HUES48 (cell line): Measurements from ENCODE around the gene ARHGAP25.

ENCODE experiments used
- H3K27ac ChIP-seq: one replicate; pipeline ENCODE4 v1.7.0; 2013; ENCODE audit warnings: low read depth, low read length, inconsistent platforms
- H3K27me3 ChIP-seq: 2 replicates; pipeline ENCODE4 v1.6.1; 2013; ENCODE audit warnings: mild to moderate bottlenecking, low read length; ENCODE audit not compliant: control insufficient read depth, insufficient read depth
- H3K36me3 ChIP-seq: 2 replicates; pipeline ENCODE4 v1.6.1; 2013; ENCODE audit warnings: low read length; ENCODE audit not compliant: control insufficient read depth, insufficient read depth
- H3K4me1 ChIP-seq: 2 replicates; pipeline ENCODE4 v1.6.1; 2013; ENCODE audit warnings: mild to moderate bottlenecking, low read length; ENCODE audit not compliant: control insufficient read depth, insufficient read depth
- H3K4me3 ChIP-seq: 2 replicates; pipeline ENCODE4 v1.5.1; 2013; ENCODE audit warnings: mild to moderate bottlenecking, low read depth, low read length
- H3K9ac ChIP-seq: 2 replicates; pipeline ENCODE4 v1.6.1; 2013; ENCODE audit warnings: mild to moderate bottlenecking, low read depth, low read length, moderate library complexity
- H3K9me3 ChIP-seq: 2 replicates; pipeline ENCODE4 v1.6.1; 2013; ENCODE audit warnings: low read length; ENCODE audit not compliant: control insufficient read depth, insufficient read depth

Gene ARHGAP25

DNA sequence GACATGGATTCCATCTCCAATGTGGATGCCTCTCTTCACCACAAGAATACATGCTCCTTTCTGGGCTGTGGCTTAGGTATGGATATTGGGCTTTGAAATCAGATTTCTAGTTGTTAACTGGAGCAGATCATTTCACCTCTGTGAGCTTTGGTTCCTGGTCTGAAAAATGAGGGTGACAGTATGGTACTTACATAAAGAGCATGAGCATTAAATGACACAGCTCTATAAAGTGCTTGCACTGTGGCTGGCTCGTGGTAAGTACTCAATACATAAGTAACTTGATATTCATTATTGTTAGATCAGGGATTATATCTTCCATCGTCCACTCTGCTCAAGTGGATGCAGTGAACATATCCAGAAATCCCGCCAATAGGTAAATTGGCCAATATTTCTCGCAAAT is 33.4 kb downstream of the ARHGAP25 start:
- H3K4me1 ChIP-seq, result peaks cover 26% of the 10 kb centered on the region
- no peaks in the 10 kb centered on the region for H3K9me3 ChIP-seq
- no peak overlapping the region for H3K27ac ChIP-seq
- H3K4me3 ChIP-seq, result no peak overlapping the region
- H3K9ac ChIP-seq, result no peak overlapping the region
- H3K36me3 ChIP-seq, result no peaks in the 10 kb centered on the region
- no peaks in the 10 kb centered on the region for H3K27me3 ChIP-seq

DNA sequence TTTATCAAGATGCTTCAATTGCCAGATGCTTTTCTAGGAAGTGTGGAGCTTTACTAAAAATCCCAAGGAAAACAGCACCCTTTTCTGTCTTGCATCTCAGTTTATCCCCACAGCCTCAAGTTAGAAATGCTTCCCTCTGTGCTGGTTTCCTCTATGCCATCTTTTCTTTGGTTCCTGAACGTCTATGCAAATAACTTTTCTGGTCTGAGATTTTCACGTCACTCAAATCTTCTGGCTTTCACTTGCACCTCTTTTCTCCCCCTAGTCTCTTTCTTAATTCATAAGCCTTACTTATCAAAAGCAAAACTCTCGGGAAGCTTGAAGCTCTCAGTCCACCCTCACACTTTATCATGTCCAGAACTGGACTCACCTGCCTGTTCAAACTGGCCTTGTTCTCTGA is 33.9 kb downstream of the ARHGAP25 start:
- Histone ChIP-seq H3K4me3 (no peak overlapping the region), H3K9me3 (no peaks in the 10 kb centered on the region), H3K9ac (no peak overlapping the region), H3K36me3 (no peaks in the 10 kb centered on the region), H3K4me1 (peaks cover 26% of the 10 kb centered on the region), H3K27me3 (no peaks in the 10 kb centered on the region), H3K27ac (no peak overlapping the region)

DNA sequence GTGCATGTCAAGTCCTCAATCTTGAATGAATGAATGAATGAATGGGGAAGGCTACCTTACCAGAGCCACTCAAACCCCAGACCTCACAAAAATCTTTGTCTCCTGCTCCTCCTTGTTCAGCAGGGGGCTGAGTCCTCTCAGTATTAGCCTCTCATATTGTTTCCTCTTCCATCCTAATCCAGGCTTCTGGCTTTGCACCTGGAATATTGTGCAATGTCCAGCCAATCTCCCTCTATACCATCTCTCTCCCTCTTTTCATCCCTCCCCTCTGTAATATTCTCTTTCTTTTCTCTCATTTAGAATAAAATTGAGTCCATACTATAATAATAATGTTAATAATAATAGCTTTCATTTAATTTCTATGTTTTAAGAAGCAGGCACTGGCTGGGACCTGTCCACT is 34.3 kb downstream of the ARHGAP25 start:
- Histone ChIP-seq H3K9ac (no peak overlapping the region), H3K9me3 (no peaks in the 10 kb centered on the region), H3K27ac (no peak overlapping the region), H3K4me1 (peaks cover 25% of the 10 kb centered on the region), H3K4me3 (no peak overlapping the region), H3K27me3 (no peaks in the 10 kb centered on the region), H3K36me3 (no peaks in the 10 kb centered on the region)

DNA sequence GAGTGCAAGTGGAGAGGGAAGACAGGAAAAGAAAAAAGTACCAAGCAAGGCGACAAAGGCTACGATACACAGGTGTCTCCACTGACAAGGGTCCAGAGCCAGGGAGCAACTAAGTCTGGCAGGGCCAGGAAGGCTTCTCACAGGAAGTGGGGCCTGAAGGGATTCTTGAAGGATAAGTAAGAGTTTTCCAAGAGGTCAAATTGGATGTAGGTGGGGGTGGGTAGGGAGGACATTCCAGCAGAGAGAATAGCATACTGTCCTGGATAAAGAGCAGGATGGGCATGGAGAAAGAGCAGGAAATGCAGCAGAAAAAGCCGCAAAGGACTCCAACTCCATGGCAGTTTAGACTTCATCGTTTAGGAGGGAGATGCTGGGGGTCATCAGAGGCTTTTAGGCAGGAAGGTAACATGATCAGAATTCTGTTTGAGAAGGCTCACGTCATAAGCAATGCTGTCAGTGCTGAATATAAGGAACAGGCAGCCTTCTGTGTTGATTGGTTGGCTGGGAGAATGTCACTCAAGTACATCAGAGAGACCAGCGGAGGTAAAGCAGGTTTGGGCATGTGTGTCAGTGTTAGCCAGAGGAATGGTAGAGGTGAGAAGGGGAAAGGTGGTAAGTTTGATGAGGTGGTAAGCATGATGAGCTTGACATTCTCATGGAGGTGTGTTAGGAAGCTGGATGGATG is 35.1 kb downstream of the ARHGAP25 start:
- H3K27ac ChIP-seq, result no peak overlapping the region
- no peak overlapping the region for H3K9ac ChIP-seq
- no peak overlapping the region for H3K4me3 ChIP-seq
- H3K27me3 ChIP-seq, result no peaks in the 10 kb centered on the region
- H3K4me1 ChIP-seq, result peaks cover 17% of the 10 kb centered on the region; the same call in 1 of the 2 replicates
- no peaks in the 10 kb centered on the region for H3K9me3 ChIP-seq
- H3K36me3 ChIP-seq, result no peaks in the 10 kb centered on the region

DNA sequence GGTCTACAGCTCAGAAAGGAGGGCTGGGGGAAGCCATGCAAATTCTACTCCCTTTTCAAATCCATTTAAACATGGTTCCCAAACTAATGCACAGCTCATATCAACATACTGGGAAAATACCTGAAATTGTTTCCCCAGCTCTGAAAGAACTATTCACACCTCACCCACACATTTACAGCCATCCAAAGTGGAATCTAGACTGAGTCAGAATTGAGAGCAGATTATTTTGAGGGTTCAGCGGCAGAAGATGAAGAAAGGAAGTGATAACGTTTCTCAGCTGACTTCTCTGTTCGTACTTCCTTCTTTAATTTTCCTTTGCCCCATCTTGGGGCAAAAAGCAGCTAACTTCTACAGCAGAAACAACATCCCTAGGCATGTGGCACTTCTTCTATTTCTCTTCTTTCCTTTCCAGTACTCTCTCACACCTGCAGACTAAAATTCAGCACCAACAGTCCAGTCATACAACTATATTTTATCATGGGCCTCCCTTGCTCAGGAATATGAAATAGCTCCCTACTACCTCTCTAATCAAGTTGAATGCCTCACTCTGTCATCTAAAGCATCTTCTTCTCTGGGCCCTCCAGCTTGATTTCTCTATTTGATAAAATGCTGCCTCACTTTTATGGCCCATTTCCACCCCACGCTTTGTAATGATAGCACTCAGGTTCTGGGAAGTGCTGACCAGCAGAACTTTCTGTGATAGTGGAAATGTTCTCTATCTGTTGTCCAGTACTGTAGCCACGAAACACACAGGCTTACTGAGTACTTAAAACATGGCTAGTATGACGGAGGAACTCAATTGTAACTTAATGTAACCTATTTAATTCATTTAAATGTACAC is 35.9 kb downstream of the ARHGAP25 start:
- Histone ChIP-seq H3K27me3 (no peaks in the 10 kb centered on the region), H3K27ac (no peak overlapping the region)

DNA sequence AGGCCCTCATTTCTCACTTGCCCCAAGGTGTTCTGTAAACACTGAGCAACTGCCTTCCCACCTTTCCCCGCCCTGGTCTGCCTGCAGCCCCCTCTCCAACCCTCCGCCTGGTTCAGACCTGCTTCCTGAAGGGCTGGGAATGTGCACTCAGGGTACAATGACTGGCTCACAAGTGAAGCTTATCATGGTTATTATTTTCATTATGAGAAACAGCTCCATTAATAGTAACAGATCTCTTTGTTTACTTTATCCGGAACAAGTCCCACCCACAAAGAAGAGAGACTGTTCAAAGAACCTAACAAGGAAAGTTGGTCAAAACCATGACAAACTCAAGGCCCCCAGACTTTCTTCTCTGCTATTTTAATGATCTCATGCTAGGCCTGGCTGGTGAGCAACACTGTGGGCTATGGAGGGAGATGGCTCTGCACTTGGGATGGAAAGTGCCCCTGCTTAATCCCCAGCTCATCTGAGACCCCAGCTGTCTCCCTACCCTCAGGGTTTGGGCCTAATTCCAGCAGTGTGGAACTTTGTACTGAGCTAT is 36.7 kb downstream of the ARHGAP25 start:
- H3K4me1 ChIP-seq, result peaks cover 3% of the 10 kb centered on the region; the same call in 1 of the 2 replicates
- H3K27ac ChIP-seq, result no peak overlapping the region

More for the DNA sequence above, 35.9 kb downstream of the ARHGAP25 start:
- Histone ChIP-seq H3K4me1 (peaks cover 10% of the 10 kb centered on the region; the same call in 1 of the 2 replicates), H3K9me3 (no peaks in the 10 kb centered on the region), H3K36me3 (no peaks in the 10 kb centered on the region), H3K4me3 (no peak overlapping the region), H3K9ac (no peak overlapping the region)

DNA sequence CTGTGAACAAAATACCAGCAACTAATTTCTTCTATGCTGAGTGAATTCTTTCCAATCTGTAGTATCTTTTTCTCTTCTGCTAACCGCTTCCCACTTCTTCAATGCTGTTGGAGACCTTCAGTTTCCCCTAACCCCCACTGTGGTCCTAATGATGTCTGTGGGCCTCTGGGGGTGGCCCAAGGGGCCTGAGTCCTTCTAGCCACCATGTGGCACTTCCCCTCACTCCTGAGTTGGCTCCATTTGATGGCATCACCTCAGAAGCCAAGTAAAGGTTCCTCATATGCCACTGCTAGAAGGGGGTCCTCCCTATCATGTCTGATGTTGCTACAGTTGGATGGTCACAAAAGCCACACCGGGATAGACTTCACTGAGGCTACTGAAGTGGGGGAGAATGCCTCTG is 37.5 kb downstream of the ARHGAP25 start:
- H3K4me3 ChIP-seq, result no peak overlapping the region
- H3K9ac ChIP-seq, result no peak overlapping the region
- H3K4me1 ChIP-seq, result peaks cover 3% of the 10 kb centered on the region; the same call in 1 of the 2 replicates
- no peaks in the 10 kb centered on the region for H3K36me3 ChIP-seq
- H3K9me3 ChIP-seq, result no peaks in the 10 kb centered on the region
- no peaks in the 10 kb centered on the region for H3K27me3 ChIP-seq
- no peak overlapping the region for H3K27ac ChIP-seq

More for the DNA sequence above, 36.7 kb downstream of the ARHGAP25 start:
- no peaks in the 10 kb centered on the region for H3K36me3 ChIP-seq
- H3K4me3 ChIP-seq, result no peak overlapping the region
- no peaks in the 10 kb centered on the region for H3K27me3 ChIP-seq
- H3K9me3 ChIP-seq, result no peaks in the 10 kb centered on the region
- H3K9ac ChIP-seq, result no peak overlapping the region

DNA sequence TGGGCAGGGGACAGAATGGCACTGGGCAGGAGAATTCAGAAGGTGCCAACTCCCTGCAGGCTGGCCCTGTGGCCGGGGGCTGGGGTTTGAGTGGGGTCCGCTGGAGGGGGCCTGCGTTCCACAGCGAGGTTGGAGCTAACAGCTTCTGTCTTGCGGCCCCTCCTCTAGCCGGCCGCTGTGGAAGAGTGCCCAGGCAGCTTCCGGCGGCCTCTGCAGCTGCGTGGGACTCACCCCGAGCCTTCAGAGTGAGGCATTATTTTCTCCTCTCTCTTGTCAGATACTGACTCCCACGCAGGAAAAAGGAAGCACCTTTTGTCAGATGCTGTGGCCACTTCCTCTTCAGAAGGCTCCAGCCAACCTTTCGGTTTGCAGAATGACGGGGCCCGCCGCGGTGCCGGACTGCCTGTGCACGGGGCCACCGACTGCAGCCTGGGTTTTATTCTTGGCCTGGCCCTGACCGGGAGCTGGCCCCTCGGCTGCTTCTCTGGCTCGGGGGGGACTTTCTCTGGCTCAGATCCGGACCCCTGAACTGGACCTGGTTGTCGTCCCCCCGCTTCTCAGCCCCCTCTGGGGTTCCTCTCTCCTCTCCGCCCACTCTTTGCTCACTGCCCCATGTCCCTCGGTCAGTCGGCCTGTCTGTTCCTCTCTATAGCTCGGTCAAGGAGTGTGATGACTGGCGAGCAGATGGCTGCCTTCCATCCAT is 40.1 kb downstream of the ARHGAP25 start:
- no peaks in the 10 kb centered on the region for H3K27me3 ChIP-seq
- H3K9me3 ChIP-seq, result no peaks in the 10 kb centered on the region
- peaks cover 3% of the 10 kb centered on the region; the same call in 1 of the 2 replicates for H3K4me1 ChIP-seq
- no peak overlapping the region for H3K27ac ChIP-seq
- no peak overlapping the region for H3K9ac ChIP-seq
- H3K36me3 ChIP-seq, result no peaks in the 10 kb centered on the region
- no peak overlapping the region for H3K4me3 ChIP-seq

DNA sequence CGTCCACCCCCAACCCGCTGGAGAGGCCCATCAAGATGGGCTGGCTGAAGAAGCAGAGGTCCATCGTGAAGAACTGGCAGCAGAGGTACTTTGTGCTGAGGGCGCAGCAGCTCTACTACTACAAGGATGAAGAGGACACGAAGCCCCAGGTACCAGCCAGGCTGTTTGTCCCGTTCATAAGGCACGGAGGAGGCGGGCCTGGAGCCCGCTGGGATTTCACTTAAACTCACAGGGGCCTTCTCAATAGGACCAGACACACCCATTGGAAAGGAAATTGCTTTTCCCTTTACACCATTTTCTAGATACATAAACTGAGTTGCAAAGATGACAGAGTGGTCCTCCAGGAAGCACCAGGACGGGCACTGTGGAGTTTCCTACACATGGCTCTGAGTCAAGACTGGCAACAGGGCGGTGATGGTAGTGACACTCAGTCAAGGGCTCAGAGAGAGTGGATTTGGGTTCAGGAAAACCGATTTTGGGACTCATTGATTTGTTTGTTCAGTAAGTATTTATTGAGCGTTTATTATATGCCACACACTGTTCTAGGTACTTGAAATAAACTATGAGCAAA is 40.7 kb downstream of the ARHGAP25 start:
- H3K36me3 ChIP-seq, result no peaks in the 10 kb centered on the region
- no peaks in the 10 kb centered on the region for H3K27me3 ChIP-seq
- H3K27ac ChIP-seq, result no peak overlapping the region
- H3K9me3 ChIP-seq, result no peaks in the 10 kb centered on the region
- H3K4me1 ChIP-seq, result no peaks in the 10 kb centered on the region
- H3K4me3 ChIP-seq, result no peak overlapping the region
- no peak overlapping the region for H3K9ac ChIP-seq

DNA sequence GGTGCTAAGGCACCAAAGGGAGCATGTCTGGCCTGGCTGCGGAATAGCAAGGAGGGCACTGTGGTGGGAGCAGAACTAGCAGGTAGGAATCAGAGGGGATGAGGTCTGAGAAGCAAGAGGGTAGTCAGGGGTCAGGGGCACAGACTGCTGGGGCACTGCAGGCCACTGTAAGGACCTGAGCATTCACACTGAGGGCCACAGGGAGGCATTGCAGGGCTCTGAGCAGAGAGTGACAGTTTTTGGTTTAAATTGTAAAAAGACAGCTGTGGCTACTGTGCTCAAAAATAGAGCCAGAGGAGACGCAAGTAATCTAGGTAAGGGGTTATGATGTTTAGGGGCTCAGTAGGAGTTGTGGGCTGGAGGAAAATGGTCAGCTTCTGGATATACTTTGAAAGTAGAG is 41.5 kb downstream of the ARHGAP25 start:
- Histone ChIP-seq H3K27ac (no peak overlapping the region), H3K4me3 (no peak overlapping the region), H3K4me1 (no peaks in the 10 kb centered on the region), H3K9me3 (no peaks in the 10 kb centered on the region), H3K9ac (no peak overlapping the region), H3K27me3 (no peaks in the 10 kb centered on the region), H3K36me3 (no peaks in the 10 kb centered on the region)
